GM21360 (cell line): ENCODE results near the gene FBXW12.
"Not testable (repeated sequence)": the region's sequence is repeated elsewhere in the genome, so short reads cannot be mapped to it uniquely, and the experiment has no call there.

Experiments
- ATAC-seq: cut with Tn5 transposase; IDR thresholded peaks from one replicate; pipeline ENCODE4 v1.9.1; 2021; ENCODE audit warnings: mild to moderate bottlenecking, moderate library complexity; ENCODE audit not compliant: unreplicated experiment

Gene FBXW12

GRCh38 chr3:48371651-48372376 lies at the start of gene FBXW12:
FBXW12 (plus strand) TSS chr3:48372219; CDS start chr3:48372768, 549 bp downstream.
- no peak for ATAC-seq

GRCh38 chr3:48331706-48332435 lies 40.1 kb upstream of the FBXW12 start:
- ATAC-seq, result not testable (repeated sequence)

GRCh38 chr3:48333346-48334245 lies 38.4 kb upstream of the FBXW12 start, which contains the start of gene SPINK8:
SPINK8 (minus strand) TSS chr3:48333661; CDS start chr3:48328341, 5,320 bp downstream.
- not testable (repeated sequence) for ATAC-seq

- no peak for ATAC-seq
Observed at GRCh38 chr3:48334605-48335004, 37.4 kb upstream of the FBXW12 start.

- not testable (repeated sequence) for ATAC-seq
Observed at GRCh38 chr3:48335286-48335685, 36.7 kb upstream of the FBXW12 start.

GRCh38 chr3:48337536-48337935 lies 34.5 kb upstream of the FBXW12 start:
- not testable (repeated sequence) for ATAC-seq

- ATAC-seq, result no peak
Observed at GRCh38 chr3:48338635-48339034, 33.4 kb upstream of the FBXW12 start.

- no peak for ATAC-seq
Observed at GRCh38 chr3:48343432-48343831, 28.6 kb upstream of the FBXW12 start.

GRCh38 chr3:48344867-48345507 lies 27.0 kb upstream of the FBXW12 start:
- ATAC-seq, result no peak

- no peak for ATAC-seq
Observed at GRCh38 chr3:48345946-48346572, 26.0 kb upstream of the FBXW12 start.

GRCh38 chr3:48347500-48347899 lies 24.5 kb upstream of the FBXW12 start:
- no peak for ATAC-seq

GRCh38 chr3:48352546-48352945 lies 19.5 kb upstream of the FBXW12 start:
- ATAC-seq, result no peak

GRCh38 chr3:48353987-48354386 lies 18.0 kb upstream of the FBXW12 start:
- ATAC-seq, result no peak

GRCh38 chr3:48356419-48356818 lies 15.6 kb upstream of the FBXW12 start:
- ATAC-seq, result no peak

- ATAC-seq, result no peak
Observed at GRCh38 chr3:48361928-48362327, 10.1 kb upstream of the FBXW12 start.

GRCh38 chr3:48364840-48365239 lies 7.2 kb upstream of the FBXW12 start:
- no peak for ATAC-seq

- ATAC-seq, result no peak
Observed at GRCh38 chr3:48367201-48367600, 4.8 kb upstream of the FBXW12 start.

- no peak for ATAC-seq
Observed at GRCh38 chr3:48369693-48370332, 2.2 kb upstream of the FBXW12 start.

- ATAC-seq, result no peak
Observed at GRCh38 chr3:48370333-48370713, 1.7 kb upstream of the FBXW12 start.

- ATAC-seq, result no peak
Observed at GRCh38 chr3:48372377-48372770, 355 bp downstream of the FBXW12 start.
